NK-92 treated with Interleukin-12 subunit alpha and Interleukin-12 subunit beta, amount 100 ng/mL, for 24 hours (cell line): ENCODE data around the gene P2RX3.
A peak's percentile ranks its signal among the peaks of the same experiment; 100 is the strongest.
"Not testable (repeated sequence)": the region's sequence is repeated elsewhere in the genome, so short reads cannot be mapped to it uniquely, and the experiment has no call there.

Experiments used
- DNase-seq: peaks from one replicate; lab custom pipeline; 2025; lab: John Stamatoyannopoulos, UW

The P2RX3 gene

DNA sequence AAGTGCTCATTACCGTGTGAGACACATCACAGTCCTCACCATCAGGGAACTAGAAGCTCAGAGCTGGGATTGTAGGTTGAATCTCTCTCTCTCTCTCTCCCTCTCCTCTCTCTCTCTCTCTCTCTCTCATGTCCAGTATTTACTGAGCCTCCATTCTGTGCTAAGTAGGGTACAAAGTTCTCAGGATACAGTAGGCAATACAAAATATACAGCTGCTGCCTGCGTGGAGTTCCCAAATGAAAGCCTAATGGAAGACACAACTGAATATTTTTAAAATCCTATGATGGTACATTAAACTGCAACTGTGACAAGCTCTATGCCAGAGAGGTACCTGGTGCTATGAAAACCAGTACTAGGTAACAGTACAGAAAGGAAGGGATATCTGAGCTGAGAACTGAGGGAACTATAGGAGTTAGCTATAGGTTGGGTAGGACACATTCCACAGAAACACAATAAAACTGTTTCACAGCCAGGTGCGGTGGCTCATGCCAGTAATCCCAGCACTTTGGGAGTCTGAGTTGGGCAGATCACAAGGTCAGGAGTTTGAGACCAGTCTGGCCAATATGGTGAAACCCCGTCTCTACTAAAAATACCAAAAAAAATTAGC is 61.9 kb downstream of the P2RX3 start:
- no peak for DNase-seq

DNA sequence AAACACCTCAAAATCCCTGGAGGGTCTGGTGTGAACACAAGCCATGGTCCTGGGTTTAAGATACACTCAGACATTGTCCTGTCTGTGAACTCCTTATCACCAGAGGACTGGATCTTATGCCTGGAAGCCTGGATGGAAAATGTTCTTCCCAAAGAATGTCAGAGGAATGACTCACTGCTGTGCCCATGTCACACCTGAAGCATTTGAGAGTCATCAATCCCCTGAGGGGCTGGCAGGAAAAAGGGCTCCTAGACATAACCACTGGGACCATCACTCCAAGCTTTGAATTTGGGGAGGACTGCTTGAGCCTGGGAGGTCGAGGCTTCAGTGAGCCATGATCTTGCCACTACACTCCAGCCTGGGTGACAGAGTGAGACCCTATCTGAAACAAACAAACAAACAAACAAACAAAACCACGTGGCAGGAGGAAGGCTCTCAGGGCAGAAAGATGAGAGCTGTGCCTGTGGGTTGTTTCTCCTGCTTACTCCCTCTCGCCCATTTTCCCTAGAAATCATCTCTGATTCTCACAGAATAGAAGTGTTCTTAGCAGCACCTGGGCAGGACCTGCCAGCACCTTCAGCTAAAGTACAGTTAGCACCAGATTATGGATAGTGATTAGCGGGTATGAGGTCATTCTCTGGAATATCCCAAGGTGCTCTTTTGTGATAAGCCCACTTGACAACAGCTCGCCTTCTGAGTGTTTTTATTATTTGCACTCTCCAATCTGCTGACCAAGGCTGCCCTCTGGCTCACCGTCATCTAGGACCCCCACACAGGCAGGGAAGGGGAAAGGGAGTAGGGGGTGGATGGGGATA is 64.2 kb downstream of the P2RX3 start:
- no peak for DNase-seq

DNA sequence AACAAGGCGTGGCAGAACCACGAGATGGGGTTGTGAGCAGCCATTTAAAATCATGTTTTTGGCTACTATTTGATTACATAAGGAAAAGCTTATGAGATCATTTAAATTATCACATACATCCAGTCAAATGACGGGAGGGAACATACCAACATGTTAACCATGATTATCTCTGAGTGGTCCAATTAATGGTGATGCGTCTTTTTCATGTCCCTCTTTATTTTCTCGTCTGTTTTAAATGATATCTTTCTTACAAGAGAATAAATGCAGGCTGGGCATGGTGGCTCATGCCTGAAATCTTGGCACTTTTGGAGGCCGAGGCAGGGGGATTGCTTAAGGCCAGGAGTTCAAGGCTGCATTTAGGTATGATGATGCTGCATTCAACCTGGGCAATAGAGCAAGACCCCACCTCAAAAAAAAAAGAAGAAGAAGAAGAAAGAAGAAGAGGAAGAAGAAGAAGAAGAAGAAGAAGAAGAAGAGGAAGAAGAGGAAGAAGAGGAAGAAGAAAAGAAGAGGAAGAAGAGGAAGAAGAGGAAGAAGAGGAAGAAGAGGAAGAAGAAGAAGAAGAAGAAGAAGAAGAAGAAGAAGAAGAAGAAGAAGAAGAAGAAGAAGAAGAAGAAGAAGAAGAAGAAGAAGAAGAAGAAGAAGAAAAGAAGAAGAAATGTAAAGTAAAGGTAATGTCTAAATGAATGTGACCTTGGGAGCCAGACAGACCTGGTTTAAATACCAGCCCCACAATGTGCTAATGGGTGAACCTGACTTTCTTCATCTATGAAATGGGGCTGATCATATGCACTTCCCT is 65.0 kb downstream of the P2RX3 start:
- not testable (repeated sequence) for DNase-seq

DNA sequence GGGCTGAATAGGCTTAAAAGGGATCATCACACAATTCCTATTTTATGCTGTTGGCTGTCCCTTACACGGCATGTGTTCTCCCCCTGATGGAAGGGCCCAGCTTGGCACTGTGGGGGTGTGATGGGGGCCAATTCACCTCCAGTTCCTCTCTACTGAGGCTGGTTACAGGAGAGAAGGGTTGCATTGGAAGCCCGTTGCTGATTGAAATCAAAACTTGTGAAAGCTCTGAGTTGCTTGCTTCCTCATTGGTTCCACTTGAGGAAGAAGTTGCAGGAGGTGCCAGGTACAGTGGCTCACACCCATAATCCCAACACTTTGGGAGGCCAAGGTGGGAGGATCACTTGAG is 65.6 kb downstream of the P2RX3 start:
- no peak for DNase-seq

DNA sequence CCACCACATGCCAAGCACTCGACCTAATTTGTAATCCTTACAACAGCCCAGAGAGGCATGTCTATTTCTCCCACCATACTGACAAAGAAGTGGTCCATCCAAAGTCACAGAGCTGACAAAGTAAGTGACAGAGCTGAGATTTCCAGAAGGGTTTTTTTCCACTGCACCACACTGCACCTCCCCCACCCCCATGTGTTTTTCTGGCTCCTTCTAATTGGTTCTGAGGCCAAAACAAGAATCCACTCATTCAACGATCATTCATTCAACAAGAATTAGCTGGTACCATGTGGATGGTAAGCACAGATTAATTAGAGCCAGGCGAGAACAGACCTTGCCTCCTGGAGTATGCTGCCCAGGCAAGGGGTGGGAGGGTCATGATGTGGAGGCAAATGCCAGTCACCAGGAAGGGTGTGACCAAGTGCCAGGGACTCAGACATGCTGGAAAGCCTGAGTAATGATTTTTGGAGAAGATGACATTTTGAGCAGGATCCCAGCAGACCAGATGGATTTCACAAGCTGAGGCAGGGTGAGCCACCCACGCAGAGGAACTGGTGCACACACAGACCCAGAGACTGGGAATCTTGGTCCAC is 67.2 kb downstream of the P2RX3 start:
- DNase-seq, result no peak

DNA sequence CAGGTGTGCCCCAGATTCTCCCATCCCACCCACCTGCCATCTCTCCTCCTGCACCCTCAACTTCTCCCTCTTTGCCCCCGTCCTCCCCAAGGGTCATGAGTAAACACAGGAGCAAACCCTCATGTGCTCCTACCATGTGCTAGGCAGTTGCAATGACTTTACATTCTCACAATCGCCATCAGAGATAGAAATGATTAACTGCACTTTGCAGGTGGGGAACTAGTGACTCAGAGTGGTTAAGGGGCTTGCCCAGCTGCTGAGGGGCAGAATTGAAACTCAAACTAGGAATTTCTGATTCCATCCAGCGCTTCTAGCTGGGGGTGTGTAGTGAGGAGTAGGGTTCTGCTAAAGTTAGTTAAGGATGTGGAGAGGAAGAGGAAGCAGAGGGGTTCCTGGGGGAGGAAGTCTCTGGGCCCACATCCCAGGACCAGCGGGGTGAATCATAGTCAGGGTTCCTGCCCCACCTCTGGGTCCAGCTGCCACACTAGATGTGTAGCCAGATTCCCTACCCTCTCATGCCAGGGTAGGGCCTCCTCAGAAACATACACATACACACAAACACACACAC is 68.3 kb downstream of the P2RX3 start:
- no peak for DNase-seq

DNA sequence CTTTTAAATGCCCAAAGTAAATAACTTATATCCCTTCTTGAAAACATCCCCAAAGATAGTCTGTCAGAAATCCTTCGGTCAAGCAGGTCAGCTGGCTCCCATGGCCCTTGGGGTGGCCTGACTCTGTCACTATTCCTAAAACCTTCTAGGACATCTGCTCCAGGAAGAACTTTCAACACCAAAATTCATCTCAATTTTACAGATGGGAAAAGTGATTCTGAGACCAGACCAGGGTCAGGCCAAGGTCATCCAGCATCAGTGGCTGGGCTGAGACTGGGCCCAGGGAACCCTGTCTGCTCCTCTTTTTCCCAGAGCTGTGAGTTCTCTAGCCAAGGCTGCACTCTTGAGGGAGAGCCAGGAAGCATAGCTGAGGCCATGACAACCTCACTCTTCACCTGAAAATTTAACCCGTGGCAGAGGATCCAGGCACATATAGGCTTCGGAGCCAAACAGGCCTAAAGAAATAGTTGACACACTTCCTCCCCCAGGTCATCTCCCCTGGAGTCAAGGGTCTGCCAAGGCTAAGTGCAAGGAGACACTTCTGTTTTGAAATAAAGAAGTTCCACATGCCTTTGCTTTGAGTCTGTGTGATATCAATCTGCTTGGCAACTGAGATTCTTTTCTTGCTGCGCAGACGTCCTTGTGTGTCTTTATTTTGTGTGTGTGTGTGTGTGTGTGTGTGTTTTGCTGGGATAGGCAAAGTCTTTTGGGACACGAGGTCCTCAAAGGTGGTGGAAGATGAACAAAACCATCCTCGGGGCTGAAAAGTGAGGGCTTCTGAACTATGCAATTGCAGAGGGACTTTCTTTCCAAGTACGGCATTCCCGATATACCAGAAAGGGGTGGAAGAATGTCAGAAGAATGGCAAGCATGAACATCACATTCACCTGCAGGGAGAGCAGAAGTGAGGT is 69.1 kb downstream of the P2RX3 start:
- no peak for DNase-seq

DNA sequence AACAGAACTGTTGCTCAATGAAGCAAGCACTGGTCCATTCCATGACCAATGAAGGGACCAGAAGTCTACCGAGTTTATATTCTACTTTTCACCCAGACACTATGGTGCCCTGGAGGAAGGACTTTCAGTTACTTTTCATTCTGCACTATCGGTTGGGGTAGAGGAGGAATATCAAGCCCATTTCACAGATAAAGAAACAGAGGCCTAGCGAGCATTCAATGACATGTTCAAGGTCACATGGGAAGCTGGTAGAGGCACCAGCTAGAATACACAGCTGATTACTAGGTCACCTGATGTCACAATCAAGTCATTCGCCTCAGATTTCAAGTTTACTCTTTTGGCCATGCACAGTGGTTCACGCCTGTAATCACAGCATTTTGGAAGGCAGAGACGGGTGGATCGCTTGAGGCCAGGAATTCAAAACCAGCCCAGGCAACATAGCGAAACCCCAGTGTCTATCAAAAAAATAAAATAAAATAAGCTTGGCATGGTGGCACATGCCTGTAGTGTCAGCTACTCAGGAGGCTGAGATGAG is 69.9 kb downstream of the P2RX3 start:
- no peak for DNase-seq

DNA sequence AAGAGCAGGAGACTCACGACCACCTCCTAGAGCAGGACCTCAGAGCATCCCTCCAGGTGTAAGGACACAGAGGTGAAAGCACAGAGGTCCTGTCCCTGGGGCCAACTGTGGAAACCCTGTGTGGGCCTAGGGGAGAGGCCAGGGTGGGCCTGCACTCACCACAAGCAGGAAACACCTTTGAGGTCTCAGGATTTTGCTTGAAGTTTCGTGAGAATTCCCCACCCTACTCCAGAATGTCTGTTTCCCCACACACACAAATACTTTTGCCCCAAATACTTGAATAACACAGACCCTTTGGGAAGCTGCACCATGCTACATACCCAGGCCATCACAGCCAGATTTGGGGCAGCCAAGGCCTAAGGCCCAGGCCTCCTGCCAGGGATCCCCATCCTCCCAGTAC is 70.6 kb downstream of the P2RX3 start:
- no peak for DNase-seq

DNA sequence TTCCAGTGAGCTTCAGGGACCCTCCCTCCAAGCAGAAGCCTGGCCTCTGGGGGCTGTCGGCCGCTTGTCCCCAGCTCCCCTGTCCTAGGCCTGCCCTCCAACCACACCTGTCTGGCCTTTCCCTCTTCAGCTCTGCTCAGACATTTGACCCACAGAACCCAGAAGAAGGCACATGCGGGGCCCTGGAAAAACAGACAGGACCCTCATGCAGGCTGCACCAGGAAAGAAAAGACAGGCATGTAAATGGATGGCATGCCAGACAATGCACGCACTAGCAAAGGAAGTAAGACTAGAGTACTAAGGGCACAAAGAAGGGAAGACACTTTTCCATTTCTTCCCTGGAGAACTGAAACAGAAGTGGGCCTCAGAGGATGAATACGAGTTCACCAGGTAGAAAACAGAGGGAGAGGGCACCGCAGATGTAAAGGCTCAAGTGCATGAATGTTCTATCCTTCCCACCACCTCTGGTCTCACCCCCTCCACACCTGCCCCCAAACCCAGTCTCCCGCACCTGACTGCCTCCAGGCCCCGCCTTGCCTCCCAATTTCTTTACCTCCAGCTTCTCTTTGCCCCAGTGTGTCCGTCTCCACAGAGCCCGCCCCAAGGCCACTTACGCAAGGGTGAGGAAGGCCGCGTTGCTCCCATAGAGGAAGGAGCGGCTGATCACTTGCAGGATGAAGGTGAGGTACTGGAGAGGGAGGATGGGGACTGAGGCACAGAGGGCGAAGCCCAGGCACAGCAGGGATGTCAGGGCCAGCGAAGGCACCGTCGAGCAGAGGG is 71.4 kb downstream of the P2RX3 start:
- no peak for DNase-seq

DNA sequence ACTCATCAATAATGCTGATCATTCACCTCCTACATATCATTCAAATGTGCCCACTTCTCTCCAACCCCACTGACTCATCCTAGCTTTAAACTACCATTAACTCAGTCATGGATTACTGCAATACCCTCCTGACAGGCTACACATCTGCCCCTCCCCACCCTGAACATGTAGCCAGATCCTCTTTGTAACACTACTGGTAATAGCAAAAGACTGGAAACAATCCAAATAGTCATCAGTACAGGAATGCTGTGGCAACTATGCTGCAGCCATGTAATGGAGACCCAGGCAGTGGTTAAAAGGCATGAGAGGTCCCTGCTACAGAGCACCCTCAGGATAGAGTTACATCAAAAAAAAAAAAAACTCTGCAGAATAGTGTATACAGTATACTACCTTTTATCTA is 72.1 kb downstream of the P2RX3 start:
- DNase-seq, result no peak

DNA sequence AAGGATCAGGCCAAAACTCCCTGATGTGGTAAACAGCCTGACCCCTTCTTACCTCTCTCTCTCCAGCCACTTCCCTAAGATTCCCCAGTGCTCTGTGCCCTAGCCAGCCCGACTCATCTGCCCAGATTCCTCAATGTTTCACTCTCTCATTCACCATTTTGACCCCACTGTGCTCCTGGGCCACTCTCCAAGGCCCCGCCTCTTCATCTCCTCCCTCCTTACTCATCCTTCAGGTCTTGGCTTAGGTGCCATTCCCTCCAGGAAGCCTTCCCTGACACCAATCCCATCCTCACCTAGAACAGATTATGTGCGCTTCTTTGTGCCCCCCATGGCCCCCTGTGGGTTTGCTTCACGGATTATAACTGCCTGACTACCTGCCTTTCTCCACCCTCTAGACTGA is 75.5 kb downstream of the P2RX3 start:
- no peak for DNase-seq

DNA sequence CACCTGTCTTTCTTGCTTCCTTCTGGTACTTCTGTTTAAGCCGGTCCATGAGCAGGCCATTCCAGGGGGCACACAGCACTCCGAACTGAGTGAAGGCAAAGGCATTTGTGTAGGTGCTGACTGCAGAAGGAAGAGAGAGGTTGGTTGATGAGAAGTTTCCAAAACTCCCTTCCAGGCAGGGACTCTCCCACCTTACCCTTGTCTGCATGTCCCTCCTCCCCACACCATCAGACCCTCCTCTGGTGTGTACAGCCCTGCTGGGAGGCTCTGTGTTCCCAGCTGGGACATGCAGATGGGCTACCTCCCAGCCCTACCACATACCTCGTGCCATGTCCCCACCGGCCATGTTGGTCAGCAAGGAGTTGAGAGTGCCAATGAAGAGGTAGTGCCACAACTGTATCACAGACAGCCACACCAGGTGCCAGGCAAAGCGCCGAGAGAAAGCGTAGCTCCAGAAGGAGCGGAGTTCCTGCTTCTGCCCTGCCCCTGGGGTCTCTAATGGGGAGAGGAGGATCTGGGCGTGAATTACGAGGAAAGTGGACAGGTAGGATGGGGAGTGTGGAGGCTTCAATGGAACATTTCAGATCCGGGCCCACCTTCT is 76.6 kb downstream of the P2RX3 start:
- DNase-seq, result no peak

DNA sequence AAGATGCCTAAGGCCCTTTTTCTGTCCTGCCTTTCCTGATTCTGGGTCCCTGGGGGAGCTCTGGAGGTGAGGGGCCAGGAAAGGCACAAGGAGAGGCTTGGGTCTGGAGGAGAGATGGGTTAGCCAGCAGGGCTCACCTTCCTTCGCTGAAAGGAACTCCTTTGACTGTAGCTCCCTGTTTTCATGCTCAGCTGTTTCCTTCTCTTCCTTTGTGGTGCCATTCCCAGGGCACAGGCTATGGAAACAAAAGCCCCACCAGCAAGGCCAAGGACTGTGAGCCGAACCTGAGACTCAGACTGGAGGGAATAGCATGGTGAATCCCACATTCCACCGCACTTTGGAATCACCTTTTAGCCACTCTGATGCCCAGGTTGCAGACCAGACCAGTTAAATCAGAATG is 78.3 kb downstream of the P2RX3 start:
- DNase-seq, result no peak

DNA sequence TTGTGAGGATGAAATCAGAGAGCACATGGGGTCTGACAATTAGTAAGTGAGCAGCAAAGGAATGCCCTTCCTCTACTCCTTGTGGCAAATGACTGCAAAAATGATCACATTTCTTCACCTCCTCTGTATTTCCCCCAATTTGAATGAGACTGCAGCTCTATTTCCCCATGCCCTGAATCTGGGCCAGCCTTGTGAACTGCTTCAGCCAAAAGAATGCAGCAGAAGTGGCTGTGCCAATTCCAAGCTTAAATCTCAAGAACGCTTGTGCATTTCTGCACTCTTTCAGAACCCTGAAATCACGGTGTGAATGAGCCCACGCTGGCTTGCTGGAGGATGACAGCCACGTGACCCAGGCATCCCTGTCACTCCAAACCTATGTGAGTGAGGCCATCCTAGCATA is 78.9 kb downstream of the P2RX3 start:
- DNase-seq, result no peak

DNA sequence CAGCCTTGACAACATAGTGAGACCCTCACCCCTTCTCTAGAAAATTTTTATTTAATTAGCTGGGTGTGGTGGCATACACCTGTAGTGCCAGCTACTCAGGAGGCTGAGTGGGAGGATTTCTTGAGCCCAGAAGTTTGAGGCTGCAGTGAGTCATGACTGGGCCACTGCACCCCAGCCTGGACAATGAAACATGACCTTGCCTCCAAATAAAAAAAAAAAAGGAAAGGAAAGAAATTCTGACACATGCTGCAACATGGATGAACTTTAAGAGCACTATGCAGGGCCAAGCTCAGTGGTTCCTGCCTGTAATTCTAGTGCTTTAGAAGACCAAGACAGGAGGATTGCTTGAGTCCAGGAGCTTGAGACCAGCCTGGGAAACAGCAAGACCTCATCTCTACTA is 80.0 kb downstream of the P2RX3 start:
- DNase-seq, result no peak

DNA sequence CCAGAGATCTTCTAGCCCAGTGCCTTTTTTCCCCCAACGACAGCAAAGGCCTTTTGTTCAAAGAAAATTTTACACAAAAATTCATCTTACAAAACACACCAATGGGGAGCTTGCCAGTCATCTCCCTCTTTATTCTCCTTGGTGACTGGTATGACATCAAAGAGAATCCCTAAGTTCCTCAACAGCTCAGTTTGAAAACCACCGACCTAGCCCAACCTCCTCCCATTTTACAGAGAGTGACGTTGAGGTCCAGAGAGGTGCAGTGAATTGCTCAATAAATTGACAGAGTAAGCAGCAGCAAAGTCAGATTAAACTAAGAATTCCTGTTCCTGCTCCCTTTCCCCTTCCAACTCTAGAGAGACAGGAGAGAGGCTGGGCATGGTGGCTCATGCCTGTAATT is 81.0 kb downstream of the P2RX3 start:
- DNase-seq, result no peak

DNA sequence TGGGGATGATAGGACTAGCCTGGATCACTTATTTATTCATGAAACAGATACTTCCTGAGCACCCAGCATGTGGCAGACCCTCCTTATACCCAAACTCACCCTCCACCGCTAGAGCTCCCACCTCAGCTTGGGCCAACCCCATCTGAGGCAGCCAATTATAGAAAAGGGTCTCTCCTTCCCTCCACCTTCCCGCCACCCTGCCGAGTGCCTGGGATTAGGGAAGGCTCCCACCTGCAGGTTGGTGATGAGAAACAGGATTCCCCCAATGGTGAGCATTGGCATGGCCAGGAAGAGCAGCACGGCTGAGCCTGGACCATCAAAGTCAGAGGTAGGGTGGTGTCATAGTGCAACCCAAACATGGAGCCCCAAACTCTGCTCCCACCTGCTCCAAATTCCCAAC is 82.9 kb downstream of the P2RX3 start:
- no peak for DNase-seq

DNA sequence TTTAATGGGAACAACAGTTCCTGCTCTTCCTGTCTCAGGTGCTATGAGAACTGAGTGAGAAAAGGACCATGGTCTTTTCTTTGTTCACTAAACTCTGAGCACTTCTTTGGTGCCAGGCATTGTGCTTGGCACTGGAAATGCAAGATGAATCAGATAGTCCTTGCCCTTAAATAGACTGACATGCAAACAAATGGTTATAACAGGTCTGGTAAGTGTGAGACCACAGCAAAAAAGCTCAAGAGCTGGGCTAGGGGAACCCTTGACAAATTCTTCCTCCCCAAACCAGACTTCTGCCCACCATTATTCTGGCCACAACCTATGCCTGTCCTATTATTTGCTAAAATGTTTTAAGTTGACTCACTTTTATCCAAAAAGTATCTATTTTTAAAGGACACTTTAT is 83.7 kb downstream of the P2RX3 start:
- DNase-seq, result peak; percentile 12
